AG08395 (cell line): ENCODE results near the gene GDPD5.

Experiments used
- DNase-seq: peaks from one replicate; pipeline ENCODE4 v3.0.0; 2012; ENCODE audit warnings: mixed read lengths, low spot score

GDPD5 gene

DNA sequence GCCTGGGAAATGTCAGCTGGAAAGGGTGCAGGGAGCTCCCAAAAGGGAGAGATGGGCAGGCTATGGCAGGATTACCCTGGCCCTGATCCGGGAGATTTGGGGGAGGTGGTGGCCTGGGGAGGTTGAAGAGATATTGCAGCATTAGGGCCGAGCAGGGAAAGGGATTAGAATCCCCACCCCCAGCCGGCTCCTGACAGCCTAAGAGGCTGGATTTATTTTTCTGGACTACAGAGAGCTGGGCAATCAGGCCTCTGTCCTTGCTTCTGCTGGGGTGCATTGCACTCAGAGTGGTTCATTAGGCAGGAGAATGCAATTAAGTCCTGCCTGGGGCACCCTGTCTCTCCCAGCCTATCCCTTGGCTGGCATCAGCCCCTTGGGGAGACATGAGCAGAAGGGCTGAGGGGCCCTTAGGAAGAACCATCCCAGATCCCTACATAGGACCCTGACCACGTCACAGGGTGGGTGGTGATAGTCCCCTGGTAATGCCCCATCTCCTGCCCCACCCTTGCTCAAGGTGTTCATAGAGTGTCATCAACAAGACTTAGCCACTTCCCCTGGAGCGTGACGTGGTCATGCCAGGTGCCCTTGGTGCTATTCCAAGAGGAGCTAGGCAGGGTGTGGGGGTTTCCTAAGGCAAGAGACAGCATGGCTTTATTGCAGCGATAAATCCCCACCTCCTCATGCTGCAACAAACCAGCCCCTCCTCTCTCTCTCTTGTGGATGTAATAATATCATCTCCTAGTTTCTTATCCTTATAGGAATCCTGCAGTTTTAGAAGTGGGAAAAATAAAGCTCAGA lies 54.4 kb downstream of the GDPD5 start:
- DNase-seq: no peak

DNA sequence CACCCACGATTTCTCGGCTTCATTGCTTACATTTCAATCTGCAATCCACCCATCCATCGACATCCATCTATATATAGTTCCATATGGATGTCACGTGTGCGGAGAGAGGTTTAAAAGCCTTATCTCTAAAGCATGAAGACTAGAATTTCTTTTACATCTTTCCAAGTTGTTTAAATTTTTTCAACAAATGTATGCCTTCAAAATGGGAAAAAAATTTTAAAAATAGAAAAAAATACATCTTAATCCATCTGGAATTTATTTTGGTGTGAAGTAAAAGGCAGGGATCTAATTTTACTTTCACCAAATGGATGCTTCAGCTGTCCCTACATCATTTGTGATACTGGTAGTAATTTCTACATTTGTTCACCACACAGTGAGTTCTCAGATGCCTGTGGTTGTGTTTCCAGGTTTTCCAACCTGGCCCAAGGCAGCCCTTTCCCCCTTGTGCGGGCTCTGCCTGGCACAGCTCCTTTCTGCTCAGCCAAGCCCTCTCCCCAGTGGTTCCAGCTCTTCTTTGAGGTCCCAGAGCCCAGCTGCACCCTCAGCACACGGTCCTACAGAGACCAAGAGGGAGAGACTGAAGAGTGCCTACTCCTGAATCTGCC lies 55.2 kb downstream of the GDPD5 start:
- no peak for DNase-seq

DNA sequence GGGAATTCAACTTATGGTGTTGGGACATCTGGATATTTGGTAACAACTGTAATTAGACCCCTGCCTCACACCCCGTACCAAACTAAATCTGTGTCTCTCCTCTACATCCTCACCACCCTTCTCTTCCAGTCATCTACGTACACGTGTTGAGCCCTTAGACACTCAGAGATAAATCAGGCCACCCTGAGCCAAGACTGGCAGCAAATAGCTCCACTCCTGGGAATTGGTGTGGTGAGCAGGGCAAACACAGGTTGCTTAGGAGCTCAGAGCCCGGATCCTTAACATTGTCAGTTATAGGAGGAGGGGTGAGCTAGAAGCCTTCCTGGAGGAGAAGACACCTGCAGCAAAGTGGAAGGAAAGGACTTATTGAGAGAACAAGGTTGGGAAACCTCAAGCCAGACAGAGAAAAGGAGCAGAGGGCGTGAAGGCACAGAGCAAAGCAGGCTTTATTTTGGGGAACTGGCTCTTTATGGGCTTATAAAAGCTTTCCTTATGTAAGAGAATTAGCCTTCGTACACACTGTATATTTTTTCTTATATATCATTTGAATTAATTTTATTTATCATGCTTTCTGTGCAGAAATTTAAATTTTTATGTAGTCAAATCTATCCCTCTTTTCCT lies 55.8 kb downstream of the GDPD5 start:
- no peak for DNase-seq

DNA sequence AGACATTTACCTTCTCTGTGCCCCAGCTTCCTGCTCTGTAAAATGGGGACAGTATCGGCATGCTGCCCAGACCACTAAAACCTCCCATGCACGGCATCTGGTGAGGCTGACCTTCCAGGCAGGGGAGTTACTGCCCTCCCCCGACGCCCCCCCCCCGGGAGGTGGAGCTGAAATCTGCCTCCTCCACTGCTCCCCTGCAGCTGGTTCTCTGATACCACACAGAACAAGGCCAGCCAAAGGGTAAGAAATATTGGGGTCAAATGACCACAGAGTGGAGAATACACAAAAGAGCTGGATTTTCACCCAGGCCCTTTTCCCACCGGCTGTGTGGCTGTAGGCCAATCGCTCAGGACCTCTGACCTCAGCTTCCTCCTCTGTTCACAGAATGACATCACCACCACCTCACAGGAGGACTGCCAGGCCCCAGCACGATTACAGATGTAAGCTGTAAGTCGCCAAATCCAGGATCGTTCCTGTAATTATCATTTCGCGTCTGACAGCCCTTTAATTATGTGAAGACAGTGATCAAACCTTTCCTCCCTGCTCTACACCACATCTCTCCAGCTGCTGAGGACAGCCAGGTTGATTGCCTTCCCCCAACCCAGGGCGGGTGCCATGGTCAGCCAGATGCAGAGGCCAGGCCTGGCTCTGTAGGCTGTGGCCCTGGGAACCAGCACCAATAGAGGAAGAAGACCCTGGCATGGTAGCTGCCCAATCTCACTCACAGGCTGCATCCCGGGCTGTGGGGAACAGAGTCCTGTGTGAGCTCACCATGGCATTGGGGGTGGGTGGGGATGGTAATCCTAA lies 57.0 kb downstream of the GDPD5 start:
- DNase-seq: peak; percentile 17

DNA sequence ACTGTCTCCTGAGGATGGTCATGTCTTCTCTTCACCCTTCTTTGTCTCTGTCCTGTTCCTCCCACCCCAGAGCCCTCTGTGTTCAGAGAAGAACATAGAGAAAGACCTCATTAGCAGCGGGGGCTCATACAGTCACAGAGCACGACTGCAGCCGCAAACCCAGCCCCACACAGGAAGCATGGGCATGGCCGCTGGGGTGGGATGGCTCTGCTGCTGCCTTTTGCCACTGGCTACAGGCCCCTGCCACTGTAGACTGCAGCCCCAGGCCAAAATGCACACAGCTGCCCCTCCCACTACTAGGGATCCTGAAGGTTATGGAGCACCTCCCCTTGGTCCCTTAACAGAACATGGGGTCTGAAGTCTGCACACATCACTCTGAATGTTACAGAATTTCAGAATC lies 57.9 kb downstream of the GDPD5 start:
- DNase-seq: no peak

DNA sequence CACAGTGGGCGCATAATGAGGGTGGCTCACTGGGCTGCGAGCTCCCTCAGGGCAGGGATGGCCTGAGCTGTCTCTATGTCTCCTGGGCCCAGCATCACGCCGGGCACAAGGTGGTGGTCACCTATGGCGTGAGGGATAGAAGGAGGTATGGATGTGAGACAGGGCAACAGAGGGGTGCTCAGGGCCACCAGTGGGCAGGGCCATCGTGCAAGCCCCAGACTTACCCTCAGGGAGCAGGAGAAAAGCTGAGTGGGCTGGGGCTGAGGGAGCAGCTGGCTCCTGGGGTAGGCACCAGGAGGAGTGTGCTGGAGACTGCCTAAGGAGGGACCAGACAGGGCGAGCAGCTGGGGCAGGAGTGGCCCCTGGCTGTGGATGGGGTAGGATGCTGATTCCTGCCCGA lies 58.4 kb downstream of the GDPD5 start:
- DNase-seq: no peak

DNA sequence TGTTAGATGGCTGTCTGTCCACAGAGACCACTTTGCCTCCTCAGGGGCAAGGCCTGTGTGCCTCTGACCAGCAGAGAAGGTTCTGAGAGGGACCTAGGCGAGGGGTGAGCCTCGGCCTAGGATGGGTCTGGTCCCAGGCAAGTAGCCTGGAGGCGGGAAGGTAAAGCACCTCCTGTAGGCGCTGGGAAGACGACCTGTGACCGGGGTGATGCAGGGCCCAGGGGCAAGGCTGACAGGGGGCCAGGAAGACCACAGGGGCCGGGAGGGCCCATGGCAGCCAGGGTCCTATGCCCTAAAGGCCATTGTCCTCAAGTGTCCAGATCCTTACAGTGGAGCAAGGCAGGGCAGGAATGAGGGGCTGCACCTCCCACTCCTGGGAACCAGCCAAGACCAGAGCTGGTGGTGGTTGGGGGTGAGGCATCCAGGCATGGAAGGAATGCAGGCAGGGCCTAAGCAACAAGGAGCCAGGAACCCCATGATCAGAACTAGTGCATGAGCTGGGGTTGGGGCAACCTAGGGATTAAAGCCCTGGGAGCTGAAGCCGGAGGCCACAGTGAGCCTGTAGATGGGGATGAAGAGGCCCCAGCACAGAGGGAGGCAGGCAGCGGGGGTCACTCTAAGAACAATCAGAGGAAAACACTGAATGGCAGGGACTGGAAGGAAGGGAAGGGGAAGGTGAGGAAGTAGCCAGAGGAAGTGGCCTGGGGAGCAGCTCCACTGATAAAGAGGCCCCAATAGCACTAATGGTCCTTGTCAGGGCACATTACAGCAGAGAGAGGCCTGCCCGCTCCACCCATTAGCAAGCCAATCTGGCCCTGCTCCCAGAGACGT lies 59.8 kb downstream of the GDPD5 start:
- DNase-seq: peak; percentile 72

DNA sequence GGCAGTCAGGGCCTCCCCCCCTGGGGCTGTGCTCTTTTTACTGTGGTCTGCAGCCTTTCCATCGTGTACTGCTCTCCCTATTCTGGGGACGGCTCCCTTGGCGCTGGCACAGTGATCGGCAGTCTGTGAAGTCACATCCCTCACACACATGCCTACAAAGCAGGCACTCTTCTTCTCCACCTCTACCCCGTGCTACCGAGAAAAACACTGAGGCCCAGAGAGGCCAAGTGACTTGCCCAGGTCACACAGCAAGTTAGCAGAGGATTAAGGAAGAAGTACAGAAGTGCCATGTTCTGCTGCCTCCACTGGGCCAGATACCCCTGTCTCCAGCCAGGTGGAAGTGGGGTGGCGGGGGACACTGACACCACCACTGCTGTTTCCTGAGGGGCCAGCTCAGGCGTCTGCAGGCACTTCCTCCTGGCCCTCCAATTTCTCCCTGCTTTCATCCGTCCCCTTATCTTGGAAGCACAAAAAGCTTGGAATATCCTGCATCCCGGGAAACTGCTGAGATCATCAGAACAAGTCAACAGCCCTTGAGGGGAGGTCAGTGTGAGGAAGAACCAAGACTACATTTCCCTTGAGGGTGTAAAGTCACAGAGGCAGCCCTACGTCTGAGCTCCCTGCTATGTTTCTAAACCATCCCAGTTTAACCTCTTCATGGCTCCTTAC lies 62.5 kb downstream of the GDPD5 start:
- DNase-seq: no peak

DNA sequence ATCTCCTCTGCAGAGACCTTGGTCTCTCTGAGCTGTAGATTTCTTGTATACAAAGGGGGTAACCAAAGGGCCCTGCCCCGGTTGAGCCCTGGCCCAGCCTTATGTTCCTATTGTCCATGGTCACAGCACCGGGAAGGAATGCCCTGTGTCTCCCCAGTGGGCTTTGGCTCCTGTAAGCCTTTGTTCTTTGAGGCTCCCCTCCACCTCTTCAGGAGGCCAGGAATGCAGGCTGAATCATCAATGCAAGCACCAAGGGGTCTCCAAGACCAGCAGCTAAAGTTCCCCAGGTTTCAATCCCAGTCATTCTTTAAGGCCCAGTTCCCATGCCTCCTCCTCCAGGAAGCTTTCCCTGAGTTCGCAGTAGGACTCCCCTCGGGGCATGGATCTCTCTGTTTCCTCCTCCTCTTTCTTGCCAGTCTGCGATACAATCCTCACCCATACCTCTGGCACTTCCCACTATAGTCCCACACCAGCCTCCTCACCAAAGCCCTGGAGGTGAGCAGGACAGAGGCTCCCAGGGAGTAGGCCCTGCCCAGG lies 63.6 kb downstream of the GDPD5 start:
- DNase-seq: no peak

DNA sequence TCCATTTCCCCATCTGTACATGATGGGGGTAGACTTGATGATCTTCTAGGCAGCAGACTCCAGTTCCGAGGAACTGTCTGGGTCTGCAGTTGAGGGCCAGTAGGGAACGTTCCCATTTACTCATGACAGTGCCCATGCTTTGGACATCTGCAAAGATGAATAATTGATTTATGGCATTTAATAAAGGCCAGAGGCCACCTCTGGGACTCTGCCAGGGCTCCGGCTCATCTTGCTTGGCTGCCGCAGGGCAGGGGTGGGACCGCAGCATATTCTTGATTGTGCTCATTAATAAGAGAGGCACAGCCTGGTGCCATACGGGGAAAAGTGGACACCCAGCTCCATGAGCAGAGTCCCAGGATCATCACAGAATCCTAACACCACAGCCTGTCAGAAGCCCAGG lies 64.6 kb downstream of the GDPD5 start:
- DNase-seq: peak; percentile 40

DNA sequence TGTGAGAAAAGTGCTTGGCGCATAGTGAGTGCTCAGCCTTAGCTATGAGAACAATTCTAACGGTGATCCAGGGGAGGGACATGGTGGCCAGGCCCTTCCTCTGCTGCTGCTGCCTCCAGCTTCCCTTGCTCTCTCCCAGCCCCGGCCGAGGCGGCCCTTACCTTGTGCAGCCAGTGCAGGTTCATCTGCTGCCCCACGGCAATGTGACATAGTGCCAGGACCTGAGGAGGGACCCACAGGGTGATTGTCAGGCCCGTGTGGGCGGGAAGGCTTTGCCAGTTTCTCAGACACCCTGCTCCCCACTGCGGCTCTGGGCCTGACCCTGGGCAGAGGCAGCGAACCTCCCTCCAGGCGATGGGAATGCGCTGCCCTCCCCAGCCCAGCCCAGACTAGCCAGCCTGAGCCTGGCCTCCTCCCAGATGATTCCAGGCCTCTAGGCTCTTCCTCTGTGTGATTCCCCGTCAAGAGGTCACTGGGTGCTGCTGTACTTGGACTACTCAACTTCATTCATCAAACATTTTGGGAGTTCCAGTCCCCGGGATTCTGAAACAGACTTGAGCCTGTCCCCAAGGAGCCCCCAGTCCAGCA lies 69.1 kb downstream of the GDPD5 start:
- no peak for DNase-seq

DNA sequence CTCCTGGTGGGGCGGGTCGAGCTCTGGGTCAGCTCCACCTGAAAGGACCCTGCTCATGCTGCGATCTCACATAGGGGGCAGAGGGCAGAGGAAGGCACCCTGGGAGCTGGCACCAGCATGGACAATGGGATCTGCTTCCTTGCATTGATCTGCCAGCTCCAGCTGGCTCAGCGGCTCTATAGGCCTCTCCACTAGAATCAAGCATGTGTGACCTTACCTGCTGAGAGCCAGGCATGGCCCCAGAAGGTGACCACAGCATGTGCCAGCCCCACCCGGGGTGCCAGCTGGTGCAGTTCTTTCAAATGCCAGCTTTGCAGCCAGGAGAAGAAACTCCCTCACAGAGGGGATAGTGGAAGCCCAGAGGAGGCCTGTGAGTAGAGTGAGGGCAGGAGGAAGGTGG lies 70.8 kb downstream of the GDPD5 start:
- DNase-seq: no peak

DNA sequence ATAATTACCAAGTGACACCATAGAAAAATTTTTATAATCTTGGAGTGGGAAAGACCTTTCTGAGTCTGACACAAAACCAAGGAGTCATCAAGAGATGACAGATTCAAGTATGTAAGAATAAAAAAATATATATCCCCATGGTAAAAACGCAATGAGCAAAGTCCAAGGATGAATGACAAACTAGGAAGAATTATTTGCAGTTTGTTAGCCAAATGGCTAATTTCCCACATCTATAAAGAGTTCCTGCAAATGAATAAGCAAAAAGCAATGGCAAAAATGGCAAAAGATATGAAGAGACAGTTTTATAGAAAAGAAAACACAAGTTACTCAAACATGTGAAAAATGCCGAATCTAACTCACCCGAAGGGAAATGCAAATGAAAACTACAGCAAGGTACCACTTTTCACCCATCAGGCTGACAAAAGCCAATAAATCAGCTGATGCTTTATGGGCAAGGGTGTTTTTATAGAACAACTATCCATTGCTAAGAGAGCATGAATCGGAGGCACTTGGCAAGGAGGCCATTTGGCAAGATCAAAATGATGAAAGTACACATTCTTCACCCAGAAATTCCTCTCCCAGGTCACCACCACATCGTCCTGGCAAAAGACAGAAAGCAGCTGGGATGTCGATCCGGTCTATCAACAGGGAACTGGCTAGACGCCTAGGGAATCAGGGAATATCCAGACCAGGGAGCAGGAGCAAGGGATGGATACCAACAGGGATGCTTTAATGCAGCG lies 71.7 kb downstream of the GDPD5 start:
- DNase-seq: peak; percentile 80

DNA sequence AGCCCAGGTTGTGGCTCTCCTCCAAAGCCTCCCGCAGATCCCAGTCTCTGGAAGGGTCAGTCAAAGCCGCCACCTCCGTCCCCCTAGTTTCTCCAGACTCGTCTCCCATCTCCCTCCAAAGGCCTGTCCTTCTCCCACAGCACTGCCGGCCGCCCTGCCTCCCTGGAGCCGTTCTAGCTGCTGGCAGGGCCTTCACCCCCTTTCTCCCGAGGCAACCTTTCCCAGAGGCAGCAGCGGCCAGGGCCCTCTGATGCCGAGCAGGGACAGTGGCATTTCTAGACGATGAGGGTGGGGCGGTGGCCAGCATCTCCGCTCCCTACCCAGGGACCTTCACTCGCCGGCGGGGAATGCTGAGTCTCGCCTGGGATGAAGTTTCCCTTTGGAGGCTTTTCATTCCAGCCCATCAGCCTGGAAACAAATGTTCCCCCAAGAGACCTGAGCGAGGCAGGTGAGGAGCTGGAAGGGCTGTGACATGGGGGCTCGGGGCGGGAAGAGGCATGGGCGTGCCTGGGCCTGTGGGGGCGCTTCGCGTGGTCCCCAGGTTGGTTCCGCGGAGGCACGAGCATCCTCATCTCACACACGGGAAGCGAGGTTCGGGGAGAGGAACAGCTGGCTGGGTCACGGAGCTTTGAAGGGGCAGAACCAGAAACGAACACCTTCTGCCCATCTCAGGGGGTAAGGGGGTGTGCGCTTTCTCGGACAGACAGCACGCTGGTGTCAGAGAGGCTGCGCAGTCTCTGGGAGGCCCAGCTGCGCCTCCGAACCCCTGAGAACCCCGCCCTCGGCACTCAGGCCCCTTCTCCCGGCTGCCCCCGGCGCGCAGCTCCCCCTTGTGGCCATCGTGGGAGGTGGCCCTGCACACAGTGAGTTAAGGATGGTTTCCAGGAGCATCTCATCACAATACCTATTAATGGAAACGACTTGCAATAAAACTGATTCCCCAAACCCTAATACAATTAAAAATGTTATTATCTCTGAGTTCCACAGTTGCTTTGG lies 74.6 kb downstream of the GDPD5 start:
- no peak for DNase-seq

DNA sequence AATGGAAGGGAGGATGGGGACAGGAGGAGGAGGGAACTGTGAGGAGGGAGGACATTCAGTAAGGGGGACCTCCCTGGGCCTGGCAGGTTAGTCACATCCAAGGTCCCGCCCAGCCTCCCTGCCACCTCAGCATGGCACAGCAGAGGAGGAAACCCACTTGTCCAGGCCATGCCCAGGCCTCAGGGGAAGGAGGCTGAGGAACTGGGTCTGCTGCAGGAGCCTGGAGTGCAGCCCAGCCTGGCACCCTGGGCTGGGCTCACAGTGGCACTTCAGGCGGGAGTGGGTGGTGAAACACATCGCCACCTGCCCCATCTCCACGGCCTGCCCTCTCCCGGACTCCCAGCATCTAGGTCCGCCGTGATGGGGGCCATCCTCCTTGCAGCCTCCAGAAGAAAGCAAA lies 75.5 kb downstream of the GDPD5 start:
- no peak for DNase-seq

DNA sequence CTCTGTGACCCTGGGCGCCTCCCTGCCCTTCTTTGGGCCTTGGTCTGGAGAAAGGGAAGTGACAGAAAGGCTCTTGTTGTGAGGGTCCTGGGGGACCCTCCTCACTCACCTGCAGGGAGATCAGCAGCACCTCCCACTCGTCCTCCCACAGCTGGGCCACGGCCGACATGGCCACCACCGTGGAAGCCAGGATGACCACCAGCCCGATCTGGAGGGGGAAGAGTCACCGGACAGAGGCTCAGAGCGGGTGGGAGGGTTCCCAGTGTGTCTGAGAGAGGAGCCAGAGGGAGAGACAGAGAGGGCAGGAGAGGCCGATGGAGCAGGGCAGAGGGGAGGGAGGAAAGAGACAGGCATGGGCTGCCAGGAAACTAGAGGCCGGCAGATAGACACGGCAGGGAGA lies 76.0 kb downstream of the GDPD5 start:
- DNase-seq: no peak

DNA sequence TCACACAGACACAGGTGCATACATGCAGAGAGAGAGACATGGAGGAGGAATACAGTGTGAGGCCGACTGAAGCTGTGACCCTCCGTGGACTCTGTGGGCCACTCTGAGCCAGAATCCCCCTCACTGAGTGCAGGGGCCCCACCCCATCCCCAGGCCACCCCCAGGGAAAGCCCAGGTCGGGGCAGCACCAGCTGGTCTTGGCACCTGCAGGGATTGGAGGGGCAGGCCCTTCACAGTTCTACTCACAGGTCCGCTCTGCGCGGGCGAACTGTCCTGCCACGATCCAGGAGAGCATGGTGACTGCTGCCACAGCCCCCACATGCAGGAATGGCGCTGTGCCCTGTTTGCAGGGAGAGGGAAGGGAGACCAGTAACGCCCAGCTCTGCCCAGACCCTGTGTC lies 76.5 kb downstream of the GDPD5 start:
- DNase-seq: no peak

DNA sequence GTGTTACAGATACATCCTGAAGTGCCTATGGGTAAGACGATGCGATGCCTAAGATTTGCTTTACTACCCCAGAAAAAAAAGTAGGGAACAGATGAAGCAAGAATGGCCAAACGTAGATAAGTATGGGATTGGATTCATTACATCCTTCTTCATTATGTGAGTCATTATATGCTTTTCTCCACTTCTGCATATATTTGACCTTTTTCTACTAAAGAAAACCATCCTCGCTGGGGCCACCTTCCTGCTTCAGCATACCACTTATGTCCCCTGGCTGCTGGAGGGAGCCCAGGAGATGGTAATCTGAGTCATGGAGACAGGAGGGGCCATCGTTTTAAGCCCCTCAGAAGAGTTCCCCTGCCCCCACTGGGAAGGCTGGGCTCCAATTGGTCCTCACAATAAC lies 78.3 kb downstream of the GDPD5 start:
- DNase-seq: no peak
